ENCODE data around the gene EPHB4. TPM values are rescaled to one million over a fixed set of nuclear protein-coding genes. Genes with fewer than 3 reads are reported as not detected.

EPHB4 gene
- total RNA-seq, 1 experiment from 2014 or later, result 21.6 TPM

GRCh38 chr7:100840470-100841100 is 13.3 kb upstream of the EPHB4 start:
- Histone ChIP-seq H3K9me2 (replicated peaks; ENCODE audit: insufficient read depth, low read length) (no peaks in the 10 kb centered on the region), H3K9ac (ENCODE audit: low read length) (no peak overlapping the region), H3K9me3 (ENCODE audit: low read length) (no peaks in the 10 kb centered on the region), H3K4me2 (ENCODE audit: low read depth, low read length, poor library complexity, severe bottlenecking) (no peak overlapping the region), H3K4me1 (ENCODE audit: low read length) (peaks cover 11% of the 10 kb centered on the region), H3K79me2 (ENCODE audit: low read length) (no peaks in the 10 kb centered on the region), H4K20me1 (ENCODE audit: insufficient read depth, low read depth, low read length) (no peaks in the 10 kb centered on the region), H3K27me3 (ENCODE audit: low read length) (no peaks in the 10 kb centered on the region), H2AFZ (ENCODE audit: low read length) (no peak overlapping the region), H3K27ac (ENCODE audit: low read length) (no peak overlapping the region), H3K36me3 (ENCODE audit: insufficient read depth, low read length) (no peaks in the 10 kb centered on the region), H3K4me3 (ENCODE audit: low read length) (no peak overlapping the region)
- DNase-seq, result no peak

GRCh38 chr7:100839361-100839760 is 12.0 kb upstream of the EPHB4 start:
- H2AFZ ChIP-seq (ENCODE audit: low read length), result no peak overlapping the region
- H3K79me2 ChIP-seq (ENCODE audit: low read length), result no peaks in the 10 kb centered on the region
- no peaks in the 10 kb centered on the region for H3K9me3 ChIP-seq (ENCODE audit: low read length)
- no peaks in the 10 kb centered on the region for H3K27me3 ChIP-seq (ENCODE audit: low read length)
- no peaks in the 10 kb centered on the region for H4K20me1 ChIP-seq (ENCODE audit: insufficient read depth, low read depth, low read length)
- H3K4me3 ChIP-seq (ENCODE audit: low read length), result no peak overlapping the region
- H3K9me2 ChIP-seq (replicated peaks; ENCODE audit: insufficient read depth, low read length), result no peaks in the 10 kb centered on the region
- no peaks in the 10 kb centered on the region for H3K36me3 ChIP-seq (ENCODE audit: insufficient read depth, low read length)
- DNase-seq, result no peak
- no peak overlapping the region for H3K4me2 ChIP-seq (ENCODE audit: low read depth, low read length, poor library complexity, severe bottlenecking)
- peaks cover 11% of the 10 kb centered on the region for H3K4me1 ChIP-seq (ENCODE audit: low read length)
- no peak overlapping the region for H3K9ac ChIP-seq (ENCODE audit: low read length)
- H3K27ac ChIP-seq (ENCODE audit: low read length), result no peak overlapping the region

- H3K4me1 ChIP-seq (ENCODE audit: low read length), result peaks cover 11% of the 10 kb centered on the region
Measured at GRCh38 chr7:100837099-100837836, 9.9 kb upstream of the EPHB4 start.

DNA sequence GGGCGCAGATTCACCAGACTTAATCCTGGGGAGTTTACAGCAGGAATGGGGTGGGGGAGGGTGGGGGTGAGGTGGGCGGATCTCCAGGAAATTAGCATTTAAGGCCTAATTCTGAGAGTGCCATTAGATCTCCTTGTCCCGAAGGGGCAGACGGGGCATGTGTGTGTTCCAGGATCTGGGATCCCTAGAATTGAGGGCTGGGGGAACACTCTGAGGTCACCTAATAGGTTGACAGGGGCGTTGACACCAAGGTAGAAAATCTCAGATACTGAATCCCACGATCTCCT is 9.4 kb upstream of the EPHB4 start:
- no peak overlapping the region for H3K27ac ChIP-seq (ENCODE audit: low read length)
- H3K79me2 ChIP-seq (ENCODE audit: low read length), result no peaks in the 10 kb centered on the region
- no peaks in the 10 kb centered on the region for H3K27me3 ChIP-seq (ENCODE audit: low read length)
- H3K4me3 ChIP-seq (ENCODE audit: low read length), result peak overlapping the region; percentile 66
- peaks cover 11% of the 10 kb centered on the region for H3K4me1 ChIP-seq (ENCODE audit: low read length)
- H3K9me2 ChIP-seq (replicated peaks; ENCODE audit: insufficient read depth, low read length), result no peaks in the 10 kb centered on the region
- no peaks in the 10 kb centered on the region for H3K9me3 ChIP-seq (ENCODE audit: low read length)
- peak overlapping the region; percentile 89 for H3K4me2 ChIP-seq (ENCODE audit: low read depth, low read length, poor library complexity, severe bottlenecking)
- H4K20me1 ChIP-seq (ENCODE audit: insufficient read depth, low read depth, low read length), result no peaks in the 10 kb centered on the region
- H2AFZ ChIP-seq (ENCODE audit: low read length), result peak overlapping the region; percentile 100
- DNase-seq, result no peak
- H3K36me3 ChIP-seq (ENCODE audit: insufficient read depth, low read length), result no peaks in the 10 kb centered on the region
- H3K9ac ChIP-seq (ENCODE audit: low read length), result peak overlapping the region; percentile 76

More at GRCh38 chr7:100837099-100837836, 9.9 kb upstream of the EPHB4 start:
- Histone ChIP-seq H3K27ac (ENCODE audit: low read length) (no peak overlapping the region), H3K27me3 (ENCODE audit: low read length) (no peaks in the 10 kb centered on the region), H4K20me1 (ENCODE audit: insufficient read depth, low read depth, low read length) (no peaks in the 10 kb centered on the region), H3K79me2 (ENCODE audit: low read length) (no peaks in the 10 kb centered on the region), H3K36me3 (ENCODE audit: insufficient read depth, low read length) (no peaks in the 10 kb centered on the region), H3K9me3 (ENCODE audit: low read length) (no peaks in the 10 kb centered on the region), H2AFZ (ENCODE audit: low read length) (peak overlapping the region; percentile 100), H3K4me2 (ENCODE audit: low read depth, low read length, poor library complexity, severe bottlenecking) (peak overlapping the region; percentile 89), H3K4me3 (ENCODE audit: low read length) (peak overlapping the region; percentile 66), H3K9me2 (replicated peaks; ENCODE audit: insufficient read depth, low read length) (no peaks in the 10 kb centered on the region), H3K9ac (ENCODE audit: low read length) (peak overlapping the region; percentile 76)
- DNase-seq, result peak; percentile 94

GRCh38 chr7:100835903-100836811 is 8.8 kb upstream of the EPHB4 start:
- no peak overlapping the region for H3K4me2 ChIP-seq (ENCODE audit: low read depth, low read length, poor library complexity, severe bottlenecking)
- no peak overlapping the region for H2AFZ ChIP-seq (ENCODE audit: low read length)

DNA sequence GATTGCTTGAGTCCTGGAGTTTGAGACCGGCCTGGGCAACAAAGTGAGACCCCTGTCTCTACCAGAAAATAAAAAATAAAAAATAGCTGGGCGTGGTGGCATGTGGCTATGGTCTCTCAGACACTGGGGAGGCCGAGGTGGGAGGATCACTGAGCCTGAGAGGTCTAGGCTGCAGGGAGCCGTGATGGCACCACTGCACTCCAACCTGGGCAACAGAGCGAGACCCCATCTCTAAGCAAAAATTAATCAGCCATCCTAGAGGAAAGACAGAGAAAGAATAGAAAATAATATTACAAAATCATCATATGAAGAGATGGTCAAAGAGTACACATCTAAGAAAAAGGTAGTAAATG is 4.9 kb upstream of the EPHB4 start:
- H3K4me3 ChIP-seq (ENCODE audit: low read length), result no peak overlapping the region
- no peaks in the 10 kb centered on the region for H3K9me3 ChIP-seq (ENCODE audit: low read length)
- no peaks in the 10 kb centered on the region for H3K27me3 ChIP-seq (ENCODE audit: low read length)
- no peak overlapping the region for H3K27ac ChIP-seq (ENCODE audit: low read length)
- no peak overlapping the region for H3K4me2 ChIP-seq (ENCODE audit: low read depth, low read length, poor library complexity, severe bottlenecking)
- H3K79me2 ChIP-seq (ENCODE audit: low read length), result no peaks in the 10 kb centered on the region
- H4K20me1 ChIP-seq (ENCODE audit: insufficient read depth, low read depth, low read length), result no peaks in the 10 kb centered on the region
- no peaks in the 10 kb centered on the region for H3K9me2 ChIP-seq (replicated peaks; ENCODE audit: insufficient read depth, low read length)
- no peak overlapping the region for H2AFZ ChIP-seq (ENCODE audit: low read length)
- no peaks in the 10 kb centered on the region for H3K36me3 ChIP-seq (ENCODE audit: insufficient read depth, low read length)
- no peak overlapping the region for H3K9ac ChIP-seq (ENCODE audit: low read length)
- DNase-seq, result no peak
- peaks cover 8% of the 10 kb centered on the region for H3K4me1 ChIP-seq (ENCODE audit: low read length)

More at GRCh38 chr7:100835903-100836811, 8.8 kb upstream of the EPHB4 start:
- Histone ChIP-seq H3K4me1 (ENCODE audit: low read length) (peaks cover 11% of the 10 kb centered on the region), H4K20me1 (ENCODE audit: insufficient read depth, low read depth, low read length) (no peaks in the 10 kb centered on the region), H3K9me3 (ENCODE audit: low read length) (no peaks in the 10 kb centered on the region), H3K9ac (ENCODE audit: low read length) (no peak overlapping the region), H3K36me3 (ENCODE audit: insufficient read depth, low read length) (no peaks in the 10 kb centered on the region), H3K4me3 (ENCODE audit: low read length) (no peak overlapping the region), H3K79me2 (ENCODE audit: low read length) (no peaks in the 10 kb centered on the region), H3K27me3 (ENCODE audit: low read length) (no peaks in the 10 kb centered on the region), H3K9me2 (replicated peaks; ENCODE audit: insufficient read depth, low read length) (no peaks in the 10 kb centered on the region), H3K27ac (ENCODE audit: low read length) (no peak overlapping the region)
- DNase-seq, result no peak

GRCh38 chr7:100830396-100830795 is 3.1 kb upstream of the EPHB4 start:
- Histone ChIP-seq H3K4me1 (ENCODE audit: low read length) (no peaks in the 10 kb centered on the region), H3K9me2 (replicated peaks; ENCODE audit: insufficient read depth, low read length) (no peaks in the 10 kb centered on the region), H3K27me3 (ENCODE audit: low read length) (no peaks in the 10 kb centered on the region), H3K4me3 (ENCODE audit: low read length) (no peak overlapping the region), H3K36me3 (ENCODE audit: insufficient read depth, low read length) (no peaks in the 10 kb centered on the region), H3K27ac (ENCODE audit: low read length) (no peak overlapping the region), H4K20me1 (ENCODE audit: insufficient read depth, low read depth, low read length) (no peaks in the 10 kb centered on the region), H3K9ac (ENCODE audit: low read length) (no peak overlapping the region), H2AFZ (ENCODE audit: low read length) (no peak overlapping the region), H3K9me3 (ENCODE audit: low read length) (no peaks in the 10 kb centered on the region), H3K4me2 (ENCODE audit: low read depth, low read length, poor library complexity, severe bottlenecking) (no peak overlapping the region), H3K79me2 (ENCODE audit: low read length) (no peaks in the 10 kb centered on the region)
- DNase-seq, result no peak

DNA sequence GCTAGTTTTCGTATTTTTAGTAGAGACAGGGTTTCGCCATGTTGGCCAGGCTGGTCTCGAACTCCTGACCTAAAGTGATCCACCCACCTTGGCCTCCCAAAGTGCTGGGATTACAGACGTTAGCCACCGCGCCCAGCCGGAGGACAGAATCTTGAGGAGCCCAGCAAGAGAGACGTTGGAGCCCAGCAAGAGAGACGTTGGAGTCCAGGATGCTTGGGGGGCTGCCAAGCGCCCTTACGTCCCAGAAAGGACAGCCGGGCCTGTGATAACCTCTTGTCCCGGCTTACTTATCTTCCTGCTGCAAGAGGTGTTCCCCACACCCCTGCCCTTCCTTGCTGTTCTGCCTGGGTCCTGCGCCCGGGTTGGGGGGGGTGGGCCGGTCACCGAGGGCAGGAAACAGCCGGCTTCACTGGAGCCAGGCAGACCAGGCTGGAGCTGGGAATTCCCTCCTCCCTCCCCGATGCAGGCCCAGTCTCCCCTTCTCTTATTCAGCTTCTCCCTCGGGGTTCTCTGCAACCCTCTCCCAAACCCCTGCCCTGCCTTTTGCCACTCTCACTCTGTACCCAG is 1.9 kb upstream of the EPHB4 start:
- H3K4me3 ChIP-seq (ENCODE audit: low read length), result no peak overlapping the region
- no peak overlapping the region for H3K4me2 ChIP-seq (ENCODE audit: low read depth, low read length, poor library complexity, severe bottlenecking)
- no peaks in the 10 kb centered on the region for H3K79me2 ChIP-seq (ENCODE audit: low read length)
- no peaks in the 10 kb centered on the region for H3K36me3 ChIP-seq (ENCODE audit: insufficient read depth, low read length)
- H4K20me1 ChIP-seq (ENCODE audit: insufficient read depth, low read depth, low read length), result no peaks in the 10 kb centered on the region
- H3K9me3 ChIP-seq (ENCODE audit: low read length), result no peaks in the 10 kb centered on the region
- H3K27me3 ChIP-seq (ENCODE audit: low read length), result no peaks in the 10 kb centered on the region
- H3K9ac ChIP-seq (ENCODE audit: low read length), result no peak overlapping the region
- no peak for DNase-seq
- H3K27ac ChIP-seq (ENCODE audit: low read length), result no peak overlapping the region
- H2AFZ ChIP-seq (ENCODE audit: low read length), result no peak overlapping the region
- no peaks in the 10 kb centered on the region for H3K4me1 ChIP-seq (ENCODE audit: low read length)
- no peaks in the 10 kb centered on the region for H3K9me2 ChIP-seq (replicated peaks; ENCODE audit: insufficient read depth, low read length)

All from Karpas-422 (cell line).